Measurements from ENCODE around the gene HTT-AS.

- TF ChIP-seq CTCF (IDR thresholded peaks at IDR 0.05) (no peak), POLR2A (IDR thresholded peaks at IDR 0.05) (no peak), POLR2AphosphoS5 (IDR thresholded peaks at IDR 0.05) (no peak), EP300 (IDR thresholded peaks at IDR 0.05) (no peak)
These were observed 47.8 kb downstream of the HTT-AS start for GRCh38 chr4:3026540-3026939.

Measured in suprapubic skin (tissue), 4 donors.